Neural cell (in vitro differentiated cells): ENCODE results near the gene SLC16A1. TPM values are rescaled to one million over a fixed set of nuclear protein-coding genes. Genes with fewer than 3 reads are reported as not detected.

Experiments used
- H2AFZ ChIP-seq: fragments of 200-600, 300-800 bp; sonication (generic), shearing (Covaris generic); 2 replicates; pipeline ENCODE4 v1.6.0; 2014; ENCODE audit warnings: low read depth, mild to moderate bottlenecking, antibody characterized with exemption, low read length, moderate library complexity
- H3F3A ChIP-seq: fragments of 200-600 bp; shearing (Covaris generic); 2 replicates; pipeline ENCODE4 v1.6.1; 2016; ENCODE audit warnings: mild to moderate bottlenecking, moderate library complexity, mixed read lengths, antibody characterized with exemption, low read length; ENCODE audit not compliant: insufficient read depth, poor library complexity, severe bottlenecking
- H3K27ac ChIP-seq: fragments of 200-600, 300-800 bp; sonication (generic), shearing (Covaris generic); 2 replicates; pipeline ENCODE4 v1.5.1; 2014; ENCODE audit warnings: mild to moderate bottlenecking, low read length, moderate library complexity
- H3K27me3 ChIP-seq: fragments of 300-800, 200-600 bp; sonication (generic), shearing (Covaris generic); 2 replicates; pipeline ENCODE4 v1.6.0; 2014; ENCODE audit warnings: mild to moderate bottlenecking, low read depth, low read length, moderate library complexity; ENCODE audit not compliant: insufficient read depth
- H3K36me3 ChIP-seq: fragments of 300-800, 200-600 bp; sonication (generic), shearing (Covaris generic); 2 replicates; pipeline ENCODE4 v1.5.1; 2014; ENCODE audit warnings: mild to moderate bottlenecking, antibody characterized with exemption, low read length, moderate library complexity; ENCODE audit not compliant: insufficient read depth
- H3K4me2 ChIP-seq: fragments of 300-800, 200-600 bp; sonication (generic), shearing (Covaris generic); 2 replicates; pipeline ENCODE4 v1.6.0; 2014; ENCODE audit warnings: mild to moderate bottlenecking, low read length
- H3K4me3 ChIP-seq: fragments of 300-800, 200-600 bp; sonication (generic), shearing (Covaris generic); 2 replicates; pipeline ENCODE4 v1.5.1; 2014; ENCODE audit warnings: mild to moderate bottlenecking, low read length, moderate library complexity
- H3K79me2 ChIP-seq: fragments of 200-600 bp; shearing (Covaris generic); replicated peaks from 2 replicates; pipeline ENCODE4 v1.6.0; 2014; ENCODE audit warnings: mild to moderate bottlenecking, low read length, moderate library complexity; ENCODE audit not compliant: insufficient read depth
- H3K9ac ChIP-seq: fragments of 300-800, 200-600 bp; sonication (generic), shearing (Covaris generic); 2 replicates; pipeline ENCODE4 v1.6.1; 2016; ENCODE audit warnings: mild to moderate bottlenecking, low read length, mixed read lengths
- H3K9me2 ChIP-seq: fragments of 200-600 bp; shearing (Covaris generic); 2 replicates; pipeline ENCODE4 v1.6.1; 2016; ENCODE audit warnings: mild to moderate bottlenecking, low read length, mixed read lengths; ENCODE audit not compliant: insufficient read depth
- H3K9me3 ChIP-seq: fragments of 200-600, 300-800 bp; sonication (generic), shearing (Covaris generic); 2 replicates; pipeline ENCODE4 v1.6.1; 2016; ENCODE audit warnings: mild to moderate bottlenecking, mixed run types, low read length, moderate library complexity, mixed read lengths
- H4K20me1 ChIP-seq: fragments of 200-600 bp; shearing (Covaris generic); 2 replicates; pipeline ENCODE4 v1.6.1; 2016; ENCODE audit warnings: mild to moderate bottlenecking, mixed run types; ENCODE audit not compliant: insufficient read depth
- CTCF ChIP-seq: fragments of 450-650 bp; IDR thresholded peaks from 2 replicates; pipeline ENCODE4 v1.5.1; 2014; ENCODE audit warnings: antibody characterized with exemption, mild to moderate bottlenecking, moderate library complexity; ENCODE audit not compliant: poor library complexity, severe bottlenecking
- EP300 ChIP-seq: fragments of 450-650 bp; conservative IDR thresholded peaks from 2 replicates; pipeline ENCODE4 v1.6.1; 2014; ENCODE audit warnings: antibody characterized with exemption, mild to moderate bottlenecking, moderate library complexity; ENCODE audit not compliant: poor library complexity, severe bottlenecking
- EZH2 ChIP-seq: fragments of 200-600, 300-800 bp; shearing (Covaris generic), sonication (generic); IDR thresholded peaks from 2 replicates; pipeline ENCODE4 v1.6.1; 2014; ENCODE audit warnings: antibody characterized with exemption, low read length, borderline replicate concordance, mild to moderate bottlenecking; ENCODE audit not compliant: insufficient read depth, poor library complexity, severe bottlenecking
- MXI1 ChIP-seq: fragments of 450-650 bp; conservative IDR thresholded peaks from 2 replicates; pipeline ENCODE4 v1.6.1; 2014; ENCODE audit warnings: antibody characterized with exemption, mild to moderate bottlenecking; ENCODE audit not compliant: poor library complexity, severe bottlenecking
- POLR2AphosphoS5 ChIP-seq: IDR thresholded peaks from 2 replicates; pipeline ENCODE4 v1.6.1; 2012
- RAD21 ChIP-seq: fragments of 450-650 bp; conservative IDR thresholded peaks from 2 replicates; pipeline ENCODE4 v1.6.1; 2014; ENCODE audit warnings: antibody characterized with exemption, mild to moderate bottlenecking, moderate library complexity
- SMC3 ChIP-seq: fragments of 450-650 bp; conservative IDR thresholded peaks from 2 replicates; pipeline ENCODE4 v1.6.1; 2014; ENCODE audit warnings: antibody characterized with exemption, mild to moderate bottlenecking, moderate library complexity; ENCODE audit not compliant: poor library complexity
- TAF1 ChIP-seq: IDR thresholded peaks from 2 replicates; pipeline ENCODE4 v1.6.1; 2012; ENCODE audit warnings: low read depth
- polyA plus RNA-seq: library from polyadenylated mRNA; depleted of rRNA; stranded (reverse); fragments of >200 nt; gene quantifications from 2 replicates; pipeline ENCODE4 v1.2.3, GENCODE V29; 2014
- TF ChIP-seq, protein P1 (sequence below): IDR thresholded peaks from 2 replicates; pipeline ENCODE4 v1.6.1; 2012; ENCODE audit warnings: borderline replicate concordance

SLC16A1 gene
- polyA plus RNA-seq, 1 donor from 2014 or later, result 18.6 TPM

DNA sequence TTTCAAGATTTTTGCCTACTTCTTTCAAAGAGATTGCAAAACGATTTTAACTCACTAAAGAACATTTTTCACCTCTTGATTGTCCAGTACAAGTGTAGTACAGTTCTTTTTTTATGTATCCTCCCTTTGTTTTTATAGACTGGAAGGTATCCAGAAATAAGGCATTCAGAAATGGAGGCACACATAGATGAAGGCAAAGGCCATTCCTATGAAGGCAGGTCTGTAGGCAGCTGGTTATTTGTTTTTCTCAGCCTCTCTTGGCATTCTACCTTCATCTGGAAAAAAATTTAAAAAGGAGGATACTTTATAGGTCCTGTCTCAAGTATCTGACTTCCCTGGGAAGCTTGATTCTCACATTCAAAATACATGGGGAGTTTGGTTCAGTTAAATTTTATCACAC, 18.6 kb upstream of the SLC16A1 start:
- Histone ChIP-seq H3K27ac (no peak overlapping the region), H4K20me1 (no peaks in the 10 kb centered on the region), H3K4me3 (no peak overlapping the region), H2AFZ (no peak overlapping the region), H3K4me2 (no peak overlapping the region), H3K9me3 (no peaks in the 10 kb centered on the region), H3F3A (no peaks in the 10 kb centered on the region), H3K79me2 (no peaks in the 10 kb centered on the region), H3K36me3 (no peaks in the 10 kb centered on the region), H3K9me2 (no peaks in the 10 kb centered on the region), H3K9ac (no peak overlapping the region), H3K27me3 (no peaks in the 10 kb centered on the region)
- no peak for TF ChIP-seq CTCF
- no peak for TF ChIP-seq EZH2
- no peak for TF ChIP-seq RAD21
- no peak for TF ChIP-seq EP300
- no peak for TF ChIP-seq SMC3
- no peak for TF ChIP-seq POLR2AphosphoS5
- TF ChIP-seq MXI1, result no peak
- no peak for TF ChIP-seq TAF1
- TF ChIP-seq, protein P1, sequence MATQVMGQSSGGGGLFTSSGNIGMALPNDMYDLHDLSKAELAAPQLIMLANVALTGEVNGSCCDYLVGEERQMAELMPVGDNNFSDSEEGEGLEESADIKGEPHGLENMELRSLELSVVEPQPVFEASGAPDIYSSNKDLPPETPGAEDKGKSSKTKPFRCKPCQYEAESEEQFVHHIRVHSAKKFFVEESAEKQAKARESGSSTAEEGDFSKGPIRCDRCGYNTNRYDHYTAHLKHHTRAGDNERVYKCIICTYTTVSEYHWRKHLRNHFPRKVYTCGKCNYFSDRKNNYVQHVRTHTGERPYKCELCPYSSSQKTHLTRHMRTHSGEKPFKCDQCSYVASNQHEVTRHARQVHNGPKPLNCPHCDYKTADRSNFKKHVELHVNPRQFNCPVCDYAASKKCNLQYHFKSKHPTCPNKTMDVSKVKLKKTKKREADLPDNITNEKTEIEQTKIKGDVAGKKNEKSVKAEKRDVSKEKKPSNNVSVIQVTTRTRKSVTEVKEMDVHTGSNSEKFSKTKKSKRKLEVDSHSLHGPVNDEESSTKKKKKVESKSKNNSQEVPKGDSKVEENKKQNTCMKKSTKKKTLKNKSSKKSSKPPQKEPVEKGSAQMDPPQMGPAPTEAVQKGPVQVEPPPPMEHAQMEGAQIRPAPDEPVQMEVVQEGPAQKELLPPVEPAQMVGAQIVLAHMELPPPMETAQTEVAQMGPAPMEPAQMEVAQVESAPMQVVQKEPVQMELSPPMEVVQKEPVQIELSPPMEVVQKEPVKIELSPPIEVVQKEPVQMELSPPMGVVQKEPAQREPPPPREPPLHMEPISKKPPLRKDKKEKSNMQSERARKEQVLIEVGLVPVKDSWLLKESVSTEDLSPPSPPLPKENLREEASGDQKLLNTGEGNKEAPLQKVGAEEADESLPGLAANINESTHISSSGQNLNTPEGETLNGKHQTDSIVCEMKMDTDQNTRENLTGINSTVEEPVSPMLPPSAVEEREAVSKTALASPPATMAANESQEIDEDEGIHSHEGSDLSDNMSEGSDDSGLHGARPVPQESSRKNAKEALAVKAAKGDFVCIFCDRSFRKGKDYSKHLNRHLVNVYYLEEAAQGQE, result no peak

- Histone ChIP-seq H3K79me2 (no peaks in the 10 kb centered on the region), H3K27ac (no peak overlapping the region), H4K20me1 (no peaks in the 10 kb centered on the region), H3K4me3 (no peak overlapping the region), H3K9me2 (no peaks in the 10 kb centered on the region), H3F3A (no peaks in the 10 kb centered on the region), H3K4me2 (no peak overlapping the region), H3K9ac (no peak overlapping the region), H3K9me3 (no peaks in the 10 kb centered on the region), H3K27me3 (no peaks in the 10 kb centered on the region), H3K36me3 (no peaks in the 10 kb centered on the region), H2AFZ (no peak overlapping the region)
- no peak for TF ChIP-seq EZH2
- no peak for TF ChIP-seq POLR2AphosphoS5
- no peak for TF ChIP-seq EP300
- no peak for TF ChIP-seq MXI1
- no peak for TF ChIP-seq TAF1
- TF ChIP-seq, protein P1, result no peak
- TF ChIP-seq SMC3, result no peak
- TF ChIP-seq RAD21, result no peak
- no peak for TF ChIP-seq CTCF
Observed at GRCh38 chr1:112973788-112974187, 17.8 kb upstream of the SLC16A1 start.
